Mucosa of descending colon (tissue), 3 donors: ENCODE data around the gene CALCA. TPM values are rescaled to one million over a fixed set of nuclear protein-coding genes. Genes with fewer than 3 reads are reported as not detected.
A peak's percentile ranks its signal among the peaks of the same experiment; 100 is the strongest.

Source experiments
- ATAC-seq: fragments of 200-7000 bp; cut with Tn5 transposase; one replicate; pipeline ENCODE4 v1.9.1; 2020; ENCODE audit warnings: mild to moderate bottlenecking, moderate library complexity
- DNase-seq, 3 donors: peaks; one replicate each; pipeline ENCODE4 v3.0.0-alpha.2; 2020
- H3K36me3 ChIP-seq: fragments of 200-600 bp; one replicate; pipeline ENCODE4 v1.8.0; 2021; ENCODE audit warnings: low read depth, mild to moderate bottlenecking
- H3K4me1 ChIP-seq: fragments of 200-600 bp; one replicate; pipeline ENCODE4 v1.8.0; 2021; ENCODE audit warnings: low read depth, mild to moderate bottlenecking
- H3K4me3 ChIP-seq: fragments of 200-600 bp; one replicate; pipeline ENCODE4 v1.8.0; 2021; ENCODE audit warnings: mild to moderate bottlenecking
- H3K9me3 ChIP-seq: fragments of 200-600 bp; one replicate; pipeline ENCODE4 v1.8.0; 2021; ENCODE audit warnings: mild to moderate bottlenecking
- intact Hi-C, 2 donors: fragments of 100-400 bp; cut with DNase I in 1 of 2; cut with micrococcal nuclease in 1 of 2; formaldehyde crosslinking; loops; one replicate each; pipeline versions ENCODE4 v1.11.0 to v1.11.1; 2022; cut with DNase I, micrococcal nuclease
- total RNA-seq, 3 donors: library from RNA; stranded (reverse); fragmentation: NEBNext Ultra II Directional in 2 of 3; extraction: Animal tissue kit (Norgen Biotek cat#: 25700) in 2 of 3; gene quantifications; one replicate each; pipeline versions ENCODE4 v1.2.1 to v1.2.4, GENCODE V29; 2021 to 2023
- TF ChIP-seq, protein P1 (sequence below): fragments of 200-600 bp; IDR thresholded peaks from one replicate; pipeline ENCODE4 v1.8.0; 2022; ENCODE audit warnings: antibody characterized with exemption, mild to moderate bottlenecking
- donor health status: DM: no; HTN: no; CAD: no; lungs with moderate emphysema.
- donor health status: DM: no; HTN: no; CAD: no.
- donor health status: DM: no; HTN: yes; CAD: no.

Gene CALCA
- total RNA-seq, 3 donors from 2014 or later, result 0.85 TPM; not detected in 2

GRCh38 chr11:14973621-14974514 lies 1.7 kb upstream of the CALCA start:
- DNase-seq, result peak in 2 of 3 donors; percentile 26 to 43
- H3K36me3 ChIP-seq, result no peaks in the 10 kb centered on the region
- intact Hi-C loops, result no loop called here
- no peak overlapping the region for H3K4me3 ChIP-seq
- TF ChIP-seq, protein P1, sequence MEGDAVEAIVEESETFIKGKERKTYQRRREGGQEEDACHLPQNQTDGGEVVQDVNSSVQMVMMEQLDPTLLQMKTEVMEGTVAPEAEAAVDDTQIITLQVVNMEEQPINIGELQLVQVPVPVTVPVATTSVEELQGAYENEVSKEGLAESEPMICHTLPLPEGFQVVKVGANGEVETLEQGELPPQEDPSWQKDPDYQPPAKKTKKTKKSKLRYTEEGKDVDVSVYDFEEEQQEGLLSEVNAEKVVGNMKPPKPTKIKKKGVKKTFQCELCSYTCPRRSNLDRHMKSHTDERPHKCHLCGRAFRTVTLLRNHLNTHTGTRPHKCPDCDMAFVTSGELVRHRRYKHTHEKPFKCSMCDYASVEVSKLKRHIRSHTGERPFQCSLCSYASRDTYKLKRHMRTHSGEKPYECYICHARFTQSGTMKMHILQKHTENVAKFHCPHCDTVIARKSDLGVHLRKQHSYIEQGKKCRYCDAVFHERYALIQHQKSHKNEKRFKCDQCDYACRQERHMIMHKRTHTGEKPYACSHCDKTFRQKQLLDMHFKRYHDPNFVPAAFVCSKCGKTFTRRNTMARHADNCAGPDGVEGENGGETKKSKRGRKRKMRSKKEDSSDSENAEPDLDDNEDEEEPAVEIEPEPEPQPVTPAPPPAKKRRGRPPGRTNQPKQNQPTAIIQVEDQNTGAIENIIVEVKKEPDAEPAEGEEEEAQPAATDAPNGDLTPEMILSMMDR, result no peak
- no peaks in the 10 kb centered on the region for H3K9me3 ChIP-seq
- peak; percentile 25 for ATAC-seq
- peaks cover 13% of the 10 kb centered on the region for H3K4me1 ChIP-seq

GRCh38 chr11:14972581-14973495 lies 687 bp upstream of the CALCA start:
- Histone ChIP-seq H3K36me3 (no peaks in the 10 kb centered on the region), H3K4me3 (no peak overlapping the region), H3K9me3 (no peaks in the 10 kb centered on the region), H3K4me1 (peaks cover 13% of the 10 kb centered on the region)
- DNase-seq (no peak), ATAC-seq (no peak)
- intact Hi-C loops, result no loop called here
- TF ChIP-seq, protein P1, result no peak

GRCh38 chr11:14969901-14970323 lies 2.2 kb downstream of the CALCA start:
- peaks cover 13% of the 10 kb centered on the region for H3K4me1 ChIP-seq
- DNase-seq, result peak in 2 of 3 donors; percentile 62 to 64
- H3K4me3 ChIP-seq, result no peak overlapping the region
- TF ChIP-seq, protein P1, result peak; percentile 21
- ATAC-seq, result peak; percentile 63
- no peaks in the 10 kb centered on the region for H3K36me3 ChIP-seq
- intact Hi-C loops, result no loop called here
- H3K9me3 ChIP-seq, result no peaks in the 10 kb centered on the region

DNA sequence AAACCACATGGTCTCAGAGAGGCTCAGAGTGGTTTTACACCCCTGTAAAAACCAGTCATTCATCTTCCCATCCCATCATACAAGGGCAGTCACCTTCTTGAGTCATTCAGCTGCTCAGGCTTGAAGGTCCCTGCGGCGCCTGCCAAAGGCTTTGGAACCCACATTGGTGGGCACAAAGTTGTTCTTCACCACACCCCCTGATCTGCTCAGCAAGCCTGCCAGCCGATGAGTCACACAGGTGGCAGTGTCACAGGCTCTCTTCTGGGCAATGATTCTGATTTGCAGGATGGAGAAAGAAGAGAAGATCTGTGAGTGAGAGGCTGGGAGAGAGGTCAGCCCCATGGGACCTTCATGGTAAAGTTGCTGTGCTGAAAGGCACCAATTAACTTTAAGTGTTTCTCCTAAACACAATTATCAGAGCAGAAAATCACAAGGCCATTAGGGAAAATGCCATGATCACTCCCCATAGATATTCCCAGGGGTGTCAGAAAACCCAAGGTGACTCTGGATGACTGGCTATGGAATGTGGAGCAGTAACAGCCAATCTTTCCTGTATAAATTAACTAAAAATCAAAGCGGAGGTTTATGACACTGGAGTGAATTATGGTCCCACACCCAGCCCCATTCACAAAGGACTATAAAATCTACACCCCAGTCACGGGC lies 4.4 kb downstream of the CALCA start:
- Histone ChIP-seq H3K36me3 (no peaks in the 10 kb centered on the region), H3K4me1 (no peaks in the 10 kb centered on the region), H3K9me3 (no peaks in the 10 kb centered on the region), H3K4me3 (no peak overlapping the region)
- DNase-seq (no peak), ATAC-seq (peak; percentile 24)
- intact Hi-C loops, result no loop called here
- TF ChIP-seq, protein P1, result no peak

DNA sequence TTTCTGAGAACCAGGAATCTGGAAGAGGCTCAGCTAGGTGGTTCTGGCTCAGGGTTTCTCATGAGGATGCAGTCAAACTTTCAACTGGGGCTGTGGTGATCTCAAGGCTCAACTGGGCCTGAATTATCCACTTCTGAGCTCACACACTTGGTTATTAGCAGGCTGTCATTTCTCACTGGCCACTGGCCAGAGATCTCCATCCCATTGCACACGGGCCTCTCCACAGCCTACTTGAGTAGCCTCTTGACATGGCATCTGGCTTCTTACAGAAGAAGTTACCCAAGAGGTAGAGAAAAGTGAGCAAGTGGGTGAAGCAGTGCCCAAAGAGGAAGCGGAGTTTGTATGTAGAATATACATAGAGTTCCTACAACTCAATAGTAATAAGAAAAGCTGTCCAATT lies 16.0 kb downstream of the CALCA start:
- H3K4me3 ChIP-seq, result no peak overlapping the region
- no peaks in the 10 kb centered on the region for H3K4me1 ChIP-seq
- ATAC-seq (no peak), DNase-seq (no peak)
- H3K9me3 ChIP-seq, result no peaks in the 10 kb centered on the region
- H3K36me3 ChIP-seq, result no peaks in the 10 kb centered on the region
- TF ChIP-seq, protein P1, result no peak
- intact Hi-C loops, result no loop called here
